ENCODE results near the gene TNFRSF13B. TPM values are rescaled to one million over a fixed set of nuclear protein-coding genes. Genes with fewer than 3 reads are reported as not detected.

TNFRSF13B gene
- polyA plus RNA-seq, 1 donor (not counting 4 experiments of a cell fraction or from before 2014, with no cell fraction given): not detected

GRCh38 chr17:16977932-16978331 lies 6.0 kb upstream of the TNFRSF13B start:
- H3K9me3 ChIP-seq (ENCODE audit: control insufficient read depth, low read depth, low read length): no peaks in the 10 kb centered on the region
- dilution Hi-C loops (cut with MboI; ENCODE audit: extremely low pct_ligation_motif_present, low sequenced_read_pairs): no loop called here
- H3K4me1 ChIP-seq (ENCODE audit: control insufficient read depth, extremely low read depth, insufficient read depth, low read length): no peaks in the 10 kb centered on the region
- no peak for DNase-seq (ENCODE audit: low read depth, low spot score)
- FAIRE-seq: no peak
- H3K9me1 ChIP-seq (ENCODE audit: control insufficient read depth, extremely low read depth, insufficient read depth, low read length): no peaks in the 10 kb centered on the region
- H3K4me3 ChIP-seq (ENCODE audit: control insufficient read depth in 2 of 3, extremely low read depth in 1 of 3, insufficient read depth in 2 of 3, low read depth in 1 of 3, low read length in 3 of 3): no peak overlapping the region
- no peak overlapping the region for H2AFZ ChIP-seq (ENCODE audit: control insufficient read depth, low read length)
- H3K4me2 ChIP-seq (ENCODE audit: control insufficient read depth, extremely low read depth, insufficient read depth, low read depth, low read length): no peak overlapping the region
- no peak for TF ChIP-seq EZH2 (IDR thresholded peaks at IDR 0.05; ENCODE audit: low read length)
- TF ChIP-seq, protein P1, sequence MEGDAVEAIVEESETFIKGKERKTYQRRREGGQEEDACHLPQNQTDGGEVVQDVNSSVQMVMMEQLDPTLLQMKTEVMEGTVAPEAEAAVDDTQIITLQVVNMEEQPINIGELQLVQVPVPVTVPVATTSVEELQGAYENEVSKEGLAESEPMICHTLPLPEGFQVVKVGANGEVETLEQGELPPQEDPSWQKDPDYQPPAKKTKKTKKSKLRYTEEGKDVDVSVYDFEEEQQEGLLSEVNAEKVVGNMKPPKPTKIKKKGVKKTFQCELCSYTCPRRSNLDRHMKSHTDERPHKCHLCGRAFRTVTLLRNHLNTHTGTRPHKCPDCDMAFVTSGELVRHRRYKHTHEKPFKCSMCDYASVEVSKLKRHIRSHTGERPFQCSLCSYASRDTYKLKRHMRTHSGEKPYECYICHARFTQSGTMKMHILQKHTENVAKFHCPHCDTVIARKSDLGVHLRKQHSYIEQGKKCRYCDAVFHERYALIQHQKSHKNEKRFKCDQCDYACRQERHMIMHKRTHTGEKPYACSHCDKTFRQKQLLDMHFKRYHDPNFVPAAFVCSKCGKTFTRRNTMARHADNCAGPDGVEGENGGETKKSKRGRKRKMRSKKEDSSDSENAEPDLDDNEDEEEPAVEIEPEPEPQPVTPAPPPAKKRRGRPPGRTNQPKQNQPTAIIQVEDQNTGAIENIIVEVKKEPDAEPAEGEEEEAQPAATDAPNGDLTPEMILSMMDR (optimal IDR thresholded peaks at IDR 0.05 in 1 of 3, IDR thresholded peaks at IDR 0.05 in 1 of 3, conservative IDR thresholded peaks at IDR 0.05 in 1 of 3; ENCODE audit: extremely low read depth in 1 of 3, insufficient read depth in 2 of 3, low read length in 3 of 3): no peak
- no peaks in the 10 kb centered on the region for H3K79me2 ChIP-seq (ENCODE audit: control insufficient read depth, insufficient read depth, low read length)
- H3K9ac ChIP-seq (ENCODE audit: control insufficient read depth, extremely low read depth, insufficient read depth, low read length): no peak overlapping the region
- H3K27me3 ChIP-seq (ENCODE audit: control insufficient read depth, extremely low read depth, insufficient read depth, low read length): peaks cover 19% of the 10 kb centered on the region
- H4K20me1 ChIP-seq (ENCODE audit: control insufficient read depth, extremely low read depth, insufficient read depth, low read length): no peaks in the 10 kb centered on the region
- no peaks in the 10 kb centered on the region for H3K36me3 ChIP-seq (ENCODE audit: control insufficient read depth in 2 of 2, extremely low read depth in 1 of 2, insufficient read depth in 2 of 2, low read length in 2 of 2)
- H3K27ac ChIP-seq (ENCODE audit: control insufficient read depth, insufficient read depth, low read length): no peak overlapping the region

GRCh38 chr17:16976725-16977550 lies 5.0 kb upstream of the TNFRSF13B start:
- Histone ChIP-seq H3K9ac (ENCODE audit: control insufficient read depth, extremely low read depth, insufficient read depth, low read length) (no peak overlapping the region), H3K4me3 (ENCODE audit: control insufficient read depth in 2 of 3, extremely low read depth in 1 of 3, insufficient read depth in 2 of 3, low read depth in 1 of 3, low read length in 3 of 3) (no peak overlapping the region), H3K9me3 (ENCODE audit: control insufficient read depth, low read depth, low read length) (no peaks in the 10 kb centered on the region), H2AFZ (ENCODE audit: control insufficient read depth, low read length) (no peak overlapping the region), H3K4me2 (ENCODE audit: control insufficient read depth, extremely low read depth, insufficient read depth, low read depth, low read length) (no peak overlapping the region), H3K79me2 (ENCODE audit: control insufficient read depth, insufficient read depth, low read length) (no peaks in the 10 kb centered on the region), H3K27me3 (ENCODE audit: control insufficient read depth, extremely low read depth, insufficient read depth, low read length) (peaks cover 19% of the 10 kb centered on the region), H3K9me1 (ENCODE audit: control insufficient read depth, extremely low read depth, insufficient read depth, low read length) (no peaks in the 10 kb centered on the region), H3K27ac (ENCODE audit: control insufficient read depth, insufficient read depth, low read length) (no peak overlapping the region), H3K4me1 (ENCODE audit: control insufficient read depth, extremely low read depth, insufficient read depth, low read length) (no peaks in the 10 kb centered on the region), H3K36me3 (ENCODE audit: control insufficient read depth in 2 of 2, extremely low read depth in 1 of 2, insufficient read depth in 2 of 2, low read length in 2 of 2) (no peaks in the 10 kb centered on the region), H4K20me1 (ENCODE audit: control insufficient read depth, extremely low read depth, insufficient read depth, low read length) (no peaks in the 10 kb centered on the region)
- FAIRE-seq (no peak), DNase-seq (ENCODE audit: low read depth, low spot score) (no peak)
- dilution Hi-C loops (cut with MboI; ENCODE audit: extremely low pct_ligation_motif_present, low sequenced_read_pairs): no loop called here
- TF ChIP-seq EZH2 (IDR thresholded peaks at IDR 0.05; ENCODE audit: low read length): no peak
- TF ChIP-seq, protein P1 (optimal IDR thresholded peaks at IDR 0.05 in 1 of 3, IDR thresholded peaks at IDR 0.05 in 1 of 3, conservative IDR thresholded peaks at IDR 0.05 in 1 of 3; ENCODE audit: extremely low read depth in 1 of 3, insufficient read depth in 2 of 3, low read length in 3 of 3): no peak
